Measurements from ENCODE around the gene UNC5B.

Gene UNC5B

GRCh38 chr10:71333129-71333887 is 120.9 kb downstream of the UNC5B start:
- no peak for DNase-seq (ENCODE audit: low read depth)
- TF ChIP-seq CTCF (IDR thresholded peaks at IDR 0.05; ENCODE audit: control insufficient read depth, extremely low read depth, insufficient read depth), result no peak
- no peak overlapping the region for H3K4me3 ChIP-seq (ENCODE audit: low read depth, low read length)

DNA sequence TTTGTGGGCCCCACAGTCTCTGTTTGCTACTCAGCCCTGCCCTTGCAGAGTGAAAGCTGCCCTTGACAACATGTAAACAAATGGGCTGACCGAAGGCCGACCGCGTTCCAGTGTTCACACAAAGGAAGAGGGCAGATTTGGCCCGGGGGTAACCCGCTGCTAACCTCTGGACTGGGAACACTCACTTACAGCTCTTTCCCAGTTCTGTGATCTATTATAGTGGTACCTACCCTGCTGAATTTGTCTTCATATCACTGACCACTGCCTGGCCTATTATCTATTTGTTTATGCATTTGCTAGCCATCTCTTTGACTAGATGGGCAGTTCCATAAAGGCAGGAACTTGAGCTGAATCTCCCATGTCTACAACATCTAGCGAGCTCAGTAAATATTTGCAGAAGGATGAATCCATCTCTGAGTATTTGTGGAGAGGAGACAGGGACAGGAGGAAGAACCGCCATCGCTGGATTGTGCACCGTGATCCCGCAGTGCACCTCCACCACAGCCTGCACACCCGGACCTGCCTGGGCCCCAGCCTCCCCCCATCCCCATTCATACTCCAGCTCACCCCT is 121.9 kb downstream of the UNC5B start:
- peak; percentile 11 for DNase-seq (ENCODE audit: low read depth)
- no peak overlapping the region for H3K4me3 ChIP-seq (ENCODE audit: low read depth, low read length)
- no peak for TF ChIP-seq CTCF (IDR thresholded peaks at IDR 0.05; ENCODE audit: control insufficient read depth, extremely low read depth, insufficient read depth)

DNA sequence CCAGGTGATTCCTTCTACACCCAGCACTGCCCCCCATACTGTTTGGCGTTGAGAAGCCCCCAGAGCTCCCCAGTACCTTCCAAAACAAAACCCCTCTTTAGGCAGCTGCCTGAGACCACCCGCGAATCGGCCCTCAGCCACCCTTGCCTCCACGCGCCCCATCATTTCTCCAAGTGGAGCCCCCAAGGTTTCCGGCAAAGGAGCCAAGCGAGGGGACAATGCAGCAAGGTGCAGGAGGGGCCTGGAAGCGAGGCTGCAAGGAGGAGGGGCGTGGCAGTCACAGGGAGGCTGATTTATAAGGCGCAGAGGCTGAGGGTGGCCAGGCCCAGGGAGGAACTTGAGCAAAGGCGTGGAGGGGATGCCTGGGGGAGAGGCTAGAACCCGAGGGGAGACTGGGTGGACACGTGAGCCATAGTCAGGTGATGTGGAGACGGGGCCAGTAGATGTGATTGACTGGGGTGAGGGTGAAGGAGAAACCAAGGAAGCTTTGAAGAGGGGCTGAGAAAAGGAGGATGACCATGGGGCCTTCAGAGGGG is 122.9 kb downstream of the UNC5B start:
- no peak for DNase-seq (ENCODE audit: low read depth)
- no peak overlapping the region for H3K4me3 ChIP-seq (ENCODE audit: low read depth, low read length)
- no peak for TF ChIP-seq CTCF (IDR thresholded peaks at IDR 0.05; ENCODE audit: control insufficient read depth, extremely low read depth, insufficient read depth)

DNA sequence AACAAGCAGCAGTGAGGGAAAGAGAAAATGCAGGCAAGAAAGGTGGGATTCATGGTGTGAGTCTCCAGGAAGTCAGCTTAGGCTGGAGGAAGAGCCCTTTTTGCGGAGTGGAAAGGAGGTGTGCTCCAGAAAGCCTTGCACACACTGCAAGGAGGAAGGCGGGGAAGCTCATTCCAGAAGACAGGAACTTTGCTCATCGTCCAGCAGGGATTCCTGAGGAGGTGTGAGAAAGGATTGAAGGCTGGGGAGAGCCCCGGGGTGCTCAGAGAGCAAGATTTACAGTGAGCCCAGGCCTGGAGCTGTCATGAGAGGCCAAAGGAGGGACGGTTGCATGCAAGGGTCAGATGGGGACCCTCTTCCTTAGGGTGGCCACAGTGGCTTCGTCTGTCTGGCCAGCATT is 124.3 kb downstream of the UNC5B start:
- no peak for DNase-seq (ENCODE audit: low read depth)
- TF ChIP-seq CTCF (IDR thresholded peaks at IDR 0.05; ENCODE audit: control insufficient read depth, extremely low read depth, insufficient read depth), result no peak

DNA sequence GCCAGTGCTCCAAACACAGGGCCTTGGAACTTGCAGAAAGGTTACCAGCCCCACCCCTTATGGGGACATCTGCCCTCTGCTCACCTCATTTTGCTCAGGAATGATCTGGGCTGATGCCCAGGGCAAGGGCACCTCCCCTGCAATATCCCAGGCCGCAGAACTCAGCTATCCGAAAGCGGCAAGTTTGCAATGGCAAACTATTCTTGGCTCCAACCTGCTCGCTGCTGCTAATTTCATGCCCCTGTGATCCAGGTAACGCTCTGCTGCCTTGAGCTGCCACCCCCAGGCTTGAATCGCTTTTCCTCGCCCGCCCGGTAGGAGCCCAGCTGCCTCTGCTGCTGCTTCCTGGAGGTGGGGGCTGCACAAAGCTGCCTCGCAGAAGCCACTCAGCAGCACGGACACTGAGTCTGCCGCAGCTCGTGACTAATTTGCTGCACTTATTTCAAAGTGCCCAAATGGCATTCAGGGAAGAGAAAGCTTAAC is 124.9 kb downstream of the UNC5B start:
- TF ChIP-seq CTCF (IDR thresholded peaks at IDR 0.05; ENCODE audit: control insufficient read depth, extremely low read depth, insufficient read depth), result no peak
- DNase-seq (ENCODE audit: low read depth), result no peak
- no peak overlapping the region for H3K4me3 ChIP-seq (ENCODE audit: low read depth, low read length)

More for the DNA sequence above, 124.3 kb downstream of the UNC5B start:
- H3K4me3 ChIP-seq (ENCODE audit: low read depth, low read length), result no peak overlapping the region

GRCh38 chr10:71338728-71339495 is 126.5 kb downstream of the UNC5B start:
- H3K4me3 ChIP-seq (ENCODE audit: low read depth, low read length), result no peak overlapping the region
- no peak for TF ChIP-seq CTCF (IDR thresholded peaks at IDR 0.05; ENCODE audit: control insufficient read depth, extremely low read depth, insufficient read depth)
- no peak for DNase-seq (ENCODE audit: low read depth)

Data from LNCaP clone FGC (cell line).